ENCODE data around the gene FAM170B. TPM values are rescaled to one million over a fixed set of nuclear protein-coding genes. Genes with fewer than 3 reads are reported as not detected.

FAM170B gene
- total RNA-seq, 1 experiment from 2014 or later = not detected

DNA sequence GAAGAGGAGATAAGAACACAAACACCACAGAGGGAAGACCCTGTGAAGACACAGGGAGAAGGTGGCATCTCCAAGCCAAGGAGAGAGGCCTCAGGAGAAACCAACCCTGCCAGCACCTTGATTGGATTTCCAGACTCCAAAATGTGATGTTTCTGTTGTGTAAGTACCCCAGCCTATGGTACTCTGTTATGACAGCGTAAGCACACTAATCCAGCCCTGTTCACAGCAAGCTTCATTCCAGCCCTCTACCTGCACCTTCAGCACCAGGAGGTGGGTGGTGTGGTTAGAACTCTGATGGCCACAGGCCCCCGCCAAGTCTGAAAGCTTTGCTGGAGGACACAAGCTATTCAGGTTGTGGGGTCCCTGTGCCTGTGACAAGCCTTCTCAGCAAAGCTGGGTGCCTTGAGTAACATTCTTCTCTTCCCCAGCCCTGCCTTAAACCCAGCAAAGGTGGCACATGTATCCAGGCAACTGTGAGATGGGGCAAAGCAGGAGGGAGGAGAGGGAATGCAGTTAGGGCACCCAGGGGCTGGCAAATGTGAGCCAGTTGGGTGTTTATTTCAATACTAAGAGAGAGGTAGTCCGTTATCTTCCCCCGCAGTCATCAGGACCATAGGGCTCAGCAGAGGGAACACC, 23.0 kb downstream of the FAM170B start:
- DNase-seq (no peak), ATAC-seq (no peak)
- TF ChIP-seq EZH2 (IDR thresholded peaks at IDR 0.05; ENCODE audit: low read length, unreplicated experiment) (no peak), EZH2phosphoT487 (IDR thresholded peaks at IDR 0.05; ENCODE audit: borderline replicate concordance, low read length) (no peak)
- TF ChIP-seq, protein P1, sequence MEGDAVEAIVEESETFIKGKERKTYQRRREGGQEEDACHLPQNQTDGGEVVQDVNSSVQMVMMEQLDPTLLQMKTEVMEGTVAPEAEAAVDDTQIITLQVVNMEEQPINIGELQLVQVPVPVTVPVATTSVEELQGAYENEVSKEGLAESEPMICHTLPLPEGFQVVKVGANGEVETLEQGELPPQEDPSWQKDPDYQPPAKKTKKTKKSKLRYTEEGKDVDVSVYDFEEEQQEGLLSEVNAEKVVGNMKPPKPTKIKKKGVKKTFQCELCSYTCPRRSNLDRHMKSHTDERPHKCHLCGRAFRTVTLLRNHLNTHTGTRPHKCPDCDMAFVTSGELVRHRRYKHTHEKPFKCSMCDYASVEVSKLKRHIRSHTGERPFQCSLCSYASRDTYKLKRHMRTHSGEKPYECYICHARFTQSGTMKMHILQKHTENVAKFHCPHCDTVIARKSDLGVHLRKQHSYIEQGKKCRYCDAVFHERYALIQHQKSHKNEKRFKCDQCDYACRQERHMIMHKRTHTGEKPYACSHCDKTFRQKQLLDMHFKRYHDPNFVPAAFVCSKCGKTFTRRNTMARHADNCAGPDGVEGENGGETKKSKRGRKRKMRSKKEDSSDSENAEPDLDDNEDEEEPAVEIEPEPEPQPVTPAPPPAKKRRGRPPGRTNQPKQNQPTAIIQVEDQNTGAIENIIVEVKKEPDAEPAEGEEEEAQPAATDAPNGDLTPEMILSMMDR (conservative IDR thresholded peaks at IDR 0.05; ENCODE audit: low read depth, low read length) = no peak
- intact Hi-C loops (cut with micrococcal nuclease) = no loop called here
- no peaks in the 10 kb centered on the region for H3K4me1 ChIP-seq (ENCODE audit: insufficient read depth, low read length)
- no peaks in the 10 kb centered on the region for H3K36me3 ChIP-seq (ENCODE audit: low read depth, low read length)
- BruUV-seq (replicated peaks) = no TSS peak
- no peaks in the 10 kb centered on the region for H3F3A ChIP-seq (ENCODE audit: low read length, unreplicated experiment)
- no peak overlapping the region for H3K4me2 ChIP-seq (ENCODE audit: low read length)
- ChIA-PET CTCF (no interaction called here), POLR2A (ENCODE audit: unreplicated experiment) (no interaction called here)
- H3K27me3 ChIP-seq (ENCODE audit: low read length) = peaks cover 77% of the 10 kb centered on the region
- H2AFZ ChIP-seq (ENCODE audit: low read length) = no peak overlapping the region
- H4K20me1 ChIP-seq (ENCODE audit: low read length) = no peaks in the 10 kb centered on the region
- H3K27ac ChIP-seq (ENCODE audit: low read length) = no peak overlapping the region
- H3K9me2 ChIP-seq (replicated peaks; ENCODE audit: low read length) = no peaks in the 10 kb centered on the region
- H3K9ac ChIP-seq (ENCODE audit: low read length) = no peak overlapping the region
- no peak overlapping the region for H3K4me3 ChIP-seq (ENCODE audit: low read length)
- H3K9me3 ChIP-seq (ENCODE audit: low read length) = no peaks in the 10 kb centered on the region
- no peaks in the 10 kb centered on the region for H3K79me2 ChIP-seq (ENCODE audit: low read length)

GRCh38 chr10:49109669-49110340, 24.0 kb downstream of the FAM170B start:
- H3K27me3 ChIP-seq (ENCODE audit: low read length) = peaks cover 71% of the 10 kb centered on the region
- H4K20me1 ChIP-seq (ENCODE audit: low read length) = no peaks in the 10 kb centered on the region
- no peak overlapping the region for H3K27ac ChIP-seq (ENCODE audit: low read length)
- no peaks in the 10 kb centered on the region for H3K9me2 ChIP-seq (replicated peaks; ENCODE audit: low read length)
- H2AFZ ChIP-seq (ENCODE audit: low read length) = no peak overlapping the region
- TF ChIP-seq EZH2phosphoT487 (IDR thresholded peaks at IDR 0.05; ENCODE audit: borderline replicate concordance, low read length) (no peak), EZH2 (IDR thresholded peaks at IDR 0.05; ENCODE audit: low read length, unreplicated experiment) (no peak)
- TF ChIP-seq, protein P1 (conservative IDR thresholded peaks at IDR 0.05; ENCODE audit: low read depth, low read length) = no peak
- no peak overlapping the region for H3K9ac ChIP-seq (ENCODE audit: low read length)
- H3K36me3 ChIP-seq (ENCODE audit: low read depth, low read length) = no peaks in the 10 kb centered on the region
- no peak overlapping the region for H3K4me3 ChIP-seq (ENCODE audit: low read length)
- DNase-seq (no peak), ATAC-seq (no peak)
- BruUV-seq (replicated peaks) = no TSS peak
- intact Hi-C loops (cut with micrococcal nuclease) = no loop called here
- ChIA-PET POLR2A (ENCODE audit: unreplicated experiment) (no interaction called here), CTCF (no interaction called here)
- no peaks in the 10 kb centered on the region for H3F3A ChIP-seq (ENCODE audit: low read length, unreplicated experiment)
- no peaks in the 10 kb centered on the region for H3K4me1 ChIP-seq (ENCODE audit: insufficient read depth, low read length)
- H3K79me2 ChIP-seq (ENCODE audit: low read length) = no peaks in the 10 kb centered on the region
- H3K4me2 ChIP-seq (ENCODE audit: low read length) = no peak overlapping the region
- no peaks in the 10 kb centered on the region for H3K9me3 ChIP-seq (ENCODE audit: low read length)

DNA sequence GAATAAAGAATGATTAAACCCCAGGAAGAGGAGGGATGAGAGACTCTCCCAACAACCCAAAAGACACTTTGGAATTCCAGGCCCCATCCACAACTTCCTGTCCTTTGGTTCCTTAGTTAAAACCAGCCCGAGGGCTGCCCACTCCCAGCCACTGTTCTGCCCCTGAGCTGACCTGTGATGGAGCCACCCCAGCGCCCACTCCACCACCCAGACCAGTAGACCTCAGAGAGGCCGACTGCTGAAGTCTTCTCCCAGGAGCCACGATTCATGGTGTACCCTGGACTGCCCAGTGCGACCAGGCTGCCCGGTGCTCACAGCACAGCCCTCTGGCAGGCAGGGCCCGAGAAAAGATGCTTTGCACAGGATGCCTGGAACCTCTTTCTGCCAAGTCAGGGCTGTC, 25.2 kb downstream of the FAM170B start:
- no peak overlapping the region for H3K27ac ChIP-seq (ENCODE audit: low read length)
- H3K79me2 ChIP-seq (ENCODE audit: low read length) = no peaks in the 10 kb centered on the region
- POLR2A ChIA-PET (ENCODE audit: unreplicated experiment) = no interaction called here
- H3K4me1 ChIP-seq (ENCODE audit: insufficient read depth, low read length) = no peaks in the 10 kb centered on the region
- DNase-seq (no peak), ATAC-seq (no peak)
- H3K4me2 ChIP-seq (ENCODE audit: low read length) = no peak overlapping the region
- H3K9me2 ChIP-seq (replicated peaks; ENCODE audit: low read length) = no peaks in the 10 kb centered on the region
- H3K9ac ChIP-seq (ENCODE audit: low read length) = no peak overlapping the region
- no peaks in the 10 kb centered on the region for H3F3A ChIP-seq (ENCODE audit: low read length, unreplicated experiment)
- H2AFZ ChIP-seq (ENCODE audit: low read length) = no peak overlapping the region
- no peaks in the 10 kb centered on the region for H4K20me1 ChIP-seq (ENCODE audit: low read length)
- no peaks in the 10 kb centered on the region for H3K9me3 ChIP-seq (ENCODE audit: low read length)
- H3K27me3 ChIP-seq (ENCODE audit: low read length) = peaks cover 62% of the 10 kb centered on the region
- H3K4me3 ChIP-seq (ENCODE audit: low read length) = no peak overlapping the region
- CTCF ChIA-PET = no interaction called here
- intact Hi-C loops (cut with micrococcal nuclease) = no loop called here
- H3K36me3 ChIP-seq (ENCODE audit: low read depth, low read length) = no peaks in the 10 kb centered on the region
- TF ChIP-seq, protein P1 (conservative IDR thresholded peaks at IDR 0.05; ENCODE audit: low read depth, low read length) = no peak
- TF ChIP-seq EZH2 (IDR thresholded peaks at IDR 0.05; ENCODE audit: low read length, unreplicated experiment) = no peak
- no peak for TF ChIP-seq EZH2phosphoT487 (IDR thresholded peaks at IDR 0.05; ENCODE audit: borderline replicate concordance, low read length)
- no TSS peak for BruUV-seq (replicated peaks)

Data from PC-3 (cell line).